D721Med (cell line): Measurements from ENCODE around the gene ERVH48-1.
"Not testable (repeated sequence)": the region's sequence is repeated elsewhere in the genome, so short reads cannot be mapped to it uniquely, and the experiment has no call there.

ENCODE experiments used
- DNase-seq: peaks from one replicate; pipeline ENCODE4 v3.0.0; 2011; ENCODE audit warnings: low spot score; ENCODE audit not compliant: insufficient read length
- FAIRE-seq: peaks from 2 replicates; lab custom pipeline; 2011; peaks lifted over from hg19 to GRCh38; lab: Jason Lieb, UNC
- TF ChIP-seq, protein P1 (sequence below): IDR thresholded peaks from 2 replicates; pipeline ENCODE4 v1.5.1; 2012; ENCODE audit warnings: mild to moderate bottlenecking, control low read depth; ENCODE audit not compliant: insufficient read depth; ENCODE audit errors: missing control alignments

ERVH48-1 gene

DNA sequence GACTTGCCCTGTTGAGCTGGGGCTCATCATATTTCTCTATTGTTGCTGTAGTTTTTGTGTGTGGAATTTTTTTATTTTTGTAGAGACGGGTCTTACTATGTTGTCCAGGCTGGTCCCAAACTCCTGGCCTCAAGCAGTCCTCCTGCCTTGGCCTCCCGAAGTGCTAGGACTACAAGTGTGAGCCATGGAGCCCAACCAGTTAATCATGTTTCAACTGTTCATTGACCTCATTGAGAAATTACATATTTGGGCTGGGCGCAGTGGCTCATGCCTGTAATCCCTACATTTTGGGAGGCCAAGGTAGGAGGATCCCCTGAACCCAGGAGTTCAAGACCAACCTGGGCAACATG is 39.8 kb upstream of the ERVH48-1 start:
- DNase-seq (no peak), FAIRE-seq (no peak)
- TF ChIP-seq, protein P1, sequence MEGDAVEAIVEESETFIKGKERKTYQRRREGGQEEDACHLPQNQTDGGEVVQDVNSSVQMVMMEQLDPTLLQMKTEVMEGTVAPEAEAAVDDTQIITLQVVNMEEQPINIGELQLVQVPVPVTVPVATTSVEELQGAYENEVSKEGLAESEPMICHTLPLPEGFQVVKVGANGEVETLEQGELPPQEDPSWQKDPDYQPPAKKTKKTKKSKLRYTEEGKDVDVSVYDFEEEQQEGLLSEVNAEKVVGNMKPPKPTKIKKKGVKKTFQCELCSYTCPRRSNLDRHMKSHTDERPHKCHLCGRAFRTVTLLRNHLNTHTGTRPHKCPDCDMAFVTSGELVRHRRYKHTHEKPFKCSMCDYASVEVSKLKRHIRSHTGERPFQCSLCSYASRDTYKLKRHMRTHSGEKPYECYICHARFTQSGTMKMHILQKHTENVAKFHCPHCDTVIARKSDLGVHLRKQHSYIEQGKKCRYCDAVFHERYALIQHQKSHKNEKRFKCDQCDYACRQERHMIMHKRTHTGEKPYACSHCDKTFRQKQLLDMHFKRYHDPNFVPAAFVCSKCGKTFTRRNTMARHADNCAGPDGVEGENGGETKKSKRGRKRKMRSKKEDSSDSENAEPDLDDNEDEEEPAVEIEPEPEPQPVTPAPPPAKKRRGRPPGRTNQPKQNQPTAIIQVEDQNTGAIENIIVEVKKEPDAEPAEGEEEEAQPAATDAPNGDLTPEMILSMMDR: no peak

GRCh38 chr21:42964546-42965210 is 39.2 kb upstream of the ERVH48-1 start:
- DNase-seq (no peak), FAIRE-seq (no peak)
- TF ChIP-seq, protein P1: no peak

- no peak for FAIRE-seq
- DNase-seq: no peak
- TF ChIP-seq, protein P1: no peak
These were observed 38.7 kb upstream of the ERVH48-1 start for GRCh38 chr21:42964086-42964485.

DNA sequence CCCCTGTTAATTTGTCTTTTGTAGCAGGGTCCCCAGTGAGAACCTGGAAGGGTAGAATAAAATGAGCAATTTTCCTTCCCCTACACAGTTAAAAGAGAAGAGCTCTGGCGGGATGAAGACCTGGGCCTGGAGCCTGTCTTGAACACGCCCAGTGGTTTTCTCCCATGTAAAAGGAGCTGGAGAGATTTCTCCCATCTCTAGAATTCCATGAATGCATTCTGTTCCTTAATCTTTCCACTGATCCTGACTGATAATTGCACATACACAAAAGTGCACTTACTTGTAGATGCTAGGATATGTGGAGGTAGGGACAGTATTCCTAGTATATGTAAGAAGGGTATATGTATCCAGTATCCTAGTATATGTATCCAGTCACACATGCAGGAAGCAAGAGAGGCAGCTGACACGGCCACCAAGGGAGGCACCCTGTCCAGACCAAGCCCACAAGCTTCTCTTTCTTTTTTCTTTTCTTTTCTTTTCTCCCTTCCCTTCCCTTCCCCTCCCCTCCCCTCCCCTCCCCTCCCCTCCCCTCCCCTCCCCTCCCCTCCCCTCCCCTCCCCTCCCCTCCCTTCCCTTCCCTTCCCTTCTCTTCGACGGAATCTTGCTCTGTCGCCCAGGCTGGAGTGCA is 37.1 kb upstream of the ERVH48-1 start:
- DNase-seq (no peak), FAIRE-seq (no peak)
- TF ChIP-seq, protein P1: no peak

- no peak for DNase-seq
- TF ChIP-seq, protein P1: no peak
- no peak for FAIRE-seq
These were observed 34.3 kb upstream of the ERVH48-1 start for GRCh38 chr21:42959728-42960127.

- FAIRE-seq: not testable (repeated sequence)
These were observed 32.7 kb upstream of the ERVH48-1 start for GRCh38 chr21:42958122-42958521.

DNA sequence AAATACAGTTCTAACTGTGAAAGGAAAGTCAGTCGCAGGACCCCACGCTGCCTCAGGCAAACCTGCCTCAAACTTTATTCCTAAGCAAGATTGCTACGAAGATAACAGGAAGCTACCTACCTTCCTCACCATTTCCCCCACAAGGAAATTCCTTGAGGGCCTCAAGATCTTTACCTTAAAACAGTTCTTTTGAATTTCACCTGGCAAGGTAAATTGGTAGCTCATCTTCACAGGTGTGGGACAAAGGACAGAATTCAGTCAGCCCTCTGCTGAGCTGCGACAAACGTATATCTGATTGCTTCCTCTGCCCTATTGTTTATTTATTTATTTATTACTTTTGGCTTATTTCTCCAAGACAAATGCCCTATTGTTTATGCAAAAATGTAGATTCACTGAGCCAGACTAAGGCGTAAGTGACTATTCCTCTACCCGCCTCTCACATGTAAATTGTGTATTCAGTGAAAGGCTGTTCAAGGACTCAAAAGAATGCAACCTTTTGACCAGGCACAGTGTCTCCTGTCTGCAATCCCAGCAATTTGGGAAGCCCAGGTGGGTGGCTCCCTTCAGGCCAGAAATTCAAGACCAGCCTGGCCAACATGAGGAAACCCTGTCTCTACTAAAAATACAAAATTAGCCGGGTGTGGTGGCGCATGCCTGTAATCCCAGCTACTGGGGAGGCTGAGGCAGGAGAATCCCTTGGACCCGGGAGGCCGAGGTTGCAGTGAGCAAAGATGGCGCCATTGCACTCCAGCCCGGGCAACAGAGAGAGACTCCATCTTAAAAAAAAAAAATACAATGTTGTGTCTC is 31.6 kb upstream of the ERVH48-1 start:
- DNase-seq (no peak), FAIRE-seq (no peak)
- TF ChIP-seq, protein P1: no peak

More at GRCh38 chr21:42958122-42958521, 32.7 kb upstream of the ERVH48-1 start:
- not testable (repeated sequence) for DNase-seq

DNA sequence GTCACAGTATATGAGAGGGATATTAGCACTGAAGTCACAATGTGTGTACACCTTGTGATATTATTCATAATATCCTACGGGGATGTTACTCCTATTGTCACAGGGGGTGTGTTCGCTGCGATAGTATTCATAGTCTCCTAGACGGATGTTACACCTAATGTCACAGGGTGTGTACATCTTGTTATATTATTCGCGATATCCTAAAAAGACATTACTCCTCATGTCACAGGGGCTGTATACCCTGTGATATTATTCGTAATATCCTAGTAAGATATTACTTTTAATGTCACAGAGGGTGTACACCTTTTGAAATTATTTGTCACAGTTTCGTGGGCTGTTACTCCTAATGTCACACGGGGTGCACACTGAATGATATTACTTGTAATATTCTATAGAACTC is 25.8 kb upstream of the ERVH48-1 start:
- DNase-seq, FAIRE-seq: not testable (repeated sequence)

GRCh38 chr21:42949094-42949755 is 23.8 kb upstream of the ERVH48-1 start:
- FAIRE-seq, DNase-seq: not testable (repeated sequence)
